Body of pancreas (tissue), 4 donors: ENCODE measurements around the gene UBE2J1.

ENCODE experiments used
- POLR2A ChIP-seq, 3 donors: fragments of 450-650 bp; IDR thresholded peaks; one replicate each; pipeline ENCODE4 v1.6.1; 2016; ENCODE audit warnings: antibody characterized with exemption in 3 of 3, mild to moderate bottlenecking in 2 of 3
- TF ChIP-seq, protein P1 (sequence below), 7 experiments: fragments of 450-650 bp in 4 of 7; fragments of 200-600 bp in 3 of 7; sonication (generic) in 3 of 7; IDR thresholded peaks; one replicate each; pipeline ENCODE4 v1.5.1; 2016 to 2019; ENCODE audit warnings: antibody characterized with exemption in 7 of 7

- no peak for TF ChIP-seq POLR2A (IDR thresholded peaks at IDR 0.05)
- TF ChIP-seq, protein P1, sequence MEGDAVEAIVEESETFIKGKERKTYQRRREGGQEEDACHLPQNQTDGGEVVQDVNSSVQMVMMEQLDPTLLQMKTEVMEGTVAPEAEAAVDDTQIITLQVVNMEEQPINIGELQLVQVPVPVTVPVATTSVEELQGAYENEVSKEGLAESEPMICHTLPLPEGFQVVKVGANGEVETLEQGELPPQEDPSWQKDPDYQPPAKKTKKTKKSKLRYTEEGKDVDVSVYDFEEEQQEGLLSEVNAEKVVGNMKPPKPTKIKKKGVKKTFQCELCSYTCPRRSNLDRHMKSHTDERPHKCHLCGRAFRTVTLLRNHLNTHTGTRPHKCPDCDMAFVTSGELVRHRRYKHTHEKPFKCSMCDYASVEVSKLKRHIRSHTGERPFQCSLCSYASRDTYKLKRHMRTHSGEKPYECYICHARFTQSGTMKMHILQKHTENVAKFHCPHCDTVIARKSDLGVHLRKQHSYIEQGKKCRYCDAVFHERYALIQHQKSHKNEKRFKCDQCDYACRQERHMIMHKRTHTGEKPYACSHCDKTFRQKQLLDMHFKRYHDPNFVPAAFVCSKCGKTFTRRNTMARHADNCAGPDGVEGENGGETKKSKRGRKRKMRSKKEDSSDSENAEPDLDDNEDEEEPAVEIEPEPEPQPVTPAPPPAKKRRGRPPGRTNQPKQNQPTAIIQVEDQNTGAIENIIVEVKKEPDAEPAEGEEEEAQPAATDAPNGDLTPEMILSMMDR (IDR thresholded peaks at IDR 0.05): no peak
These were observed 49.6 kb downstream of the UBE2J1 start for GRCh38 chr6:89302936-89303335.
